ENCODE data around the gene ZNF91.
"Not testable (repeated sequence)": the region's sequence is repeated elsewhere in the genome, so short reads cannot be mapped to it uniquely, and the experiment has no call there.

ZNF91 gene

DNA sequence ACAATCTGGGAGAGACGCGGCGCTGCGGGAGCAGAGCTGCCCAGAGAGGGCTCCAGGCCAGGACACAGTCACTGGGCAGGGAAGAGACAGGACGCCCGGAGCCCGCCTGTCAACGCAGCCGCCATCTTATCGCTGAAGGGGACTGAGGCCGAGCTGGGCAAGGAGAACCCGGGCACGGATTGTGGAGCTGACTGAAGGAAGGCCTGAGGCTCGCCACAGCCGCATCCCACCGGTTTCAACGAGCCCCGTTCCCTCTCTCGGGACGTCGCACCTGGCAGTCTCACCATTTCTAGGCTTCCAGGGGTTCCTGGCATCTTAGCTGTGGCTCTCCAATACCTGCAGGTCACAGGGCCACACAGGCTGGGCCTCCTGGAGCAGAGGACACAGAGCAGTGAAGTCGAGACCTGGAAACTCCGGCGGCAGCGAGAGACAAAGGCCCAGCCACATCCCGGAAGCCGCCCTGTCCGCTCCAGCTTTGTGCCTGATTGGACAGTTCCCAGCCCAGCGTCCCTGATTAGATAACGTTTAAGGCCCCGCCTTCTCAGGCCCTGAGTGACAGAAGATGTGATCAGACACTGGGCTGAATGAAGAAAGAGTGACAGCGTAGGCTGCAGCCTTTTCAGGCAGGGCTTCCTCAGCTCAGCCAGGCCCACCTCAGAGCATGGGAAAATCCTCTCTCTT is at the start of gene ZNF91:
Gene ZNF91, minus strand, starts transcription at position 431 of the 681 bp plus-strand sequence. Its CDS starts 117 bp downstream, at position 314.
- peak; percentile 91 for DNase-seq

DNA sequence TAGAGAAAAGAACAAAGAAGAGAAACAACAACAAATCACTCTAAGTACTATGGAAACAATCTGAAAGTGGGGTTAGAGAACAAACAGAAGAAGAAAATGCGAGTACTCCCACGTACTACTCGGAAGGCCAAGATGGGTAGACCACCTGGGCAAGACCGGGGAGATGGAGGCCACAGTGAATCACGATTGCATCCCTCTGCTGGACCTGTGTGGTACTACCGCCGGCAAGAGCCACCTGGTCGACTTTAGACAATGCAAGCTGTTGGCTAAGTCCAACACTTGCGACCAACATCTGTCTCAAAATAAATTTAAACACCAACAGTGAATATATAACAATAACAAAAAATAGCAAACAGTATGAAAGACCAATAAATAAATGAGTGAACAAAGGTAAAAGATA is 45.5 kb upstream of the ZNF91 start:
- no peak for DNase-seq

DNA sequence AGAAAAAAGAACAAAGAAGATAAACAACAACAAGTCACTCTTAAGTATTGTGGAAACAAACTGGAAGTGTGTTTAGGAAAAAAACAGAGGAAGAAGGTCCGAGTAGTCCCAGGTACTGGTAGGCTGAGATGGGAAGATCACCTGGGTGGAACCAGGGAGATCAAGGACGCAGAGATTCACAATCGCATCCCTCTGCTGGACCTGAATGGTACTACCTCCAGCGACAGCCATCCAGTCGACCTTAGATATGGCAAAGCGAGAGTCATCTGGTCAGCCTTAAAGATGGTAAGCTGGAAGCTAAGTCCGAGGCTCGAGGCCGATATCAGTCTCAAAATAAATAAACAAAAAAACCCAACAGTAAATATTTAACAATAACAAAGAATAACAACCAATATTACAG is 44.9 kb upstream of the ZNF91 start:
- DNase-seq = no peak

DNA sequence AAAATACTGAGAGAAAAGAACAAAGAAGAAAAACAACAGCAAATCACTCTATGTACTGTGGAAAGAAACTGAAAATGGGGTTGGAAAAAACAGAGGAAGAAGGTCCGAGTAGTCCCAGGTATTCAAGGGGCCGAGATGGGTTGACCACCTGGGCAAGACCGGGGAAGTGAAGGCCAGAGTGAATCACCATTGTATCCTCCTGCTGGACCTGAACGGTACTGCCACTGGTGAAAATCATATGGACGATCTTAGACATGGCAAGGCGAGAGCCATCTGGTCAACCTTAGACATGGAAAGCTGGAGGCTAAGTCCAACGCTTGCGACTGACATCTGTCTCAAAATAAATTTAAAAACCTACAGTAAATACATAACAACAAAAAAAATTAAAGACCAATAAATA is 44.4 kb upstream of the ZNF91 start:
- DNase-seq = no peak

DNA sequence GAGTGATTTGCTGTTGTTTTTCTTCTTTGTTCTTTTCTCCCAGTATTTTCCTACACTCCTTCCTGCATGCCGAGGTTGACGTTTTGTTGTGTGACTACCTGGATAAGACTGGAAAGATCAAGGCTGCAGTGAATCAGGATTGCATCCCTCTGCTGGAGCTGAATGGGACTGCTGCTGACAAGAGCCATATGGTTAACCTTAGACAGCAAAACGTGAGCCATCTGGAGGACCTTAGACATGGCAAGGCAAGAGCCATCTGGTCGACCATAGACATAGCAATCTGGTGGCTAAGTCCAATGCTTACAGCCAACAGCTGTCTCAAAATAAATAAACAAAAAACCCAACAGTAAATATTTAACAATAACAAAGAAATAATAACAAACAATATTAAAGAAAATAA is 42.6 kb upstream of the ZNF91 start:
- no peak for DNase-seq

DNA sequence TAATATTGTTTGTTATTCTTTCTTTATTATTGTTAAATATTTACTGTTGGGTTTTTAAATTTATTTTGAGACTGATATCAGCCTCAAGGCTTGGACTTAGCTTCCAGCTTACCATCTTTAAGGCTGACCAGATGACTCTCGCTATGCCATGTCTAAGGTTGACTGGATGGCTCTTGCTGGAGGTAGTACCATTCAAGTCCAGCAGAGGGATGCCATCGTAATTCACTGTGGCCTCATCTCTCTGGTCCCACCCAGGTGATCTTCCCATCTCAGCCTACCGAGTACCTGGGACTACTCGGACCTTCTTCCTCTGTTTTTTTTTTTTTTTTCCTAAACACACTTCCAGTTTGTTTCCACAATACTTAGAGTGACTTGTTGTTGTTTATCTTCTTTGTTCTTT is 41.7 kb upstream of the ZNF91 start:
- DNase-seq = no peak

DNA sequence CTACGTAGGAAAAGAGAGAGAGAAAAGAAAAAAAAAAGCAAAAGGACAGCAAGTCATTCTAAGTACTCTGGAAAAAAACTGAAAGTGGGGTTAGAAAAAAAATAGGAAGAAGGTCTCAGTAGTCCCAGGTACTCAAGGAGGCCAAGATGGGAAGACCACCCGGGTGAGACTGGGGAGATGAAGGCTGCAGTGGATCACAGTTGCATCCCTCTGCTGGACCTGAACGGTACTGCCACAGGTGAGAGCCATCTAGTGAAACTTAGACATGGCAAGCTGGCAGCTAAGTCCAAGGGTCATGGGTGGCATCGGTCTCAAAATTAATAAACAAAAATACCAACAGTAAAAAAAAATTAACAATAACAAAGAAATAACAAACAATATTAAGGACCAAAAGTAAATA is 41.0 kb upstream of the ZNF91 start:
- no peak for DNase-seq

DNA sequence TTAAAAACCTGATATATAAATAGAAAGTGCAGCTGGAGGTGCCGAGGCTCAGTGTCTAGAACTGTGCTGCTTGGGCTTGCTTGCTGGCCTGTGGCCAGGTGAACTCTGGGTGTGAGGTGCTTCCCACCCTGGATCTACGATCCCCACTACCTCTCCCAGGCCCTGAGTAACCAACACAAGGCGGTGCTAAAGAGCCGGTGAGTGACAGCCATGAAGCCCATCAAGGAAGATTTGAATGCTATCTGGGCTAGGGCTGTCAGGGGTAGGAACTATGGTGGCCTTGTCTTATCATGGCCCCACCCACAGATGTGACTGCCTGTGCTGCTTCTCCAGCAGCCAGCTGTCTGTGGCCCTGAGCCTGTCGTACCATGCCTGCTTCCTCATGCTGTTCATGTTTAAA is 25.6 kb upstream of the ZNF91 start:
- DNase-seq = no peak

DNA sequence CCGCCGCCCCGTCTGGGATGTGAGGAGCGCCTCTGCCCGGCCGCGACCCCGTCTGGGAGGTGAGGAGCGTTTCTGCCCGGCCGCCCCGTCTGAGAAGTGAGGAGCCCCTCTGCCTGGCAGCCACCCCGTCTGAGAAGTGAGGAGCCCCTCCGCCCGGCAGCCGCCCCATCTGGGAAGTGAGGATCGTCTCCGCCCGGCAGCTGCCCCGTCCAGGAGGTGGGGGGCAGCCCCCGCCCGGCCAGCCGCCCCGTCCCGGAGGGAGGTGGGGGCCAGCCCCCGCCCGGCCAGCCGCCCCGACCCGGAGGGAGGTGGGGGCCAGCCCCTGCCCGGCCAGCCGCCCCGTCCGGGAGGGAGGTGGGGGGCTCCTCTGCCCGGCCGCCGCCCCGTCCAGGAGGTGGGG is 24.0 kb upstream of the ZNF91 start:
- not testable (repeated sequence) for DNase-seq

DNA sequence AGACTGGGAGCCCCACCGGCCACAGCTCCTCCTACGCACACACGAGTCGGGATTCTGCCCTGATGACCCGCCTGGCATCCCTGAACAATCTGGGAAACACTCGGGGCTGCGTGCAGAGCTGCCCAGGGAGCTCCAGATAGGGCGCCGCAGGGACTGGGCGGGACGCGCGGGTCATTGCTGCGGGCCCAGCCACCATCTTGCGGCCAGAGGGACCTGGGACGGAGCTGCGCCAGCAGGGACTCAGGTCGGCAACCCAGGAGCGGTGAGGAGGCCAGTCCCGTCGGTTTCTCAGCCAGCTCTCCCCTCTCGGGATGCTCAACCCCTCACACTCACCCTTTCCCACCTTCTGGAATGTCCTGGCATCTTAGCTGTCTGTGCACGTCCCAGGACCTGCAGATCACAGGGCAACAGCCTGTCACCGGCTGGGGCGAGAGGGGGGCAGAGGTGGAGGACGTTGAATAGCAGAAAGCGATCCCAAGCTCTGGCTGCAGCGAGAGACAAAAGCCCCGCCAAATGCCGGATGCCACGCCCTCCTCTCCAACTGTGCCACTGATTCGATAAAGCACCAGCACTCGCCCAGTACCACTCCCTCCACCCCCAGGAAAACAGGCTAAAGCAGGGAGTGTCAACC is 20.4 kb upstream of the ZNF91 start:
- no peak for DNase-seq

DNA sequence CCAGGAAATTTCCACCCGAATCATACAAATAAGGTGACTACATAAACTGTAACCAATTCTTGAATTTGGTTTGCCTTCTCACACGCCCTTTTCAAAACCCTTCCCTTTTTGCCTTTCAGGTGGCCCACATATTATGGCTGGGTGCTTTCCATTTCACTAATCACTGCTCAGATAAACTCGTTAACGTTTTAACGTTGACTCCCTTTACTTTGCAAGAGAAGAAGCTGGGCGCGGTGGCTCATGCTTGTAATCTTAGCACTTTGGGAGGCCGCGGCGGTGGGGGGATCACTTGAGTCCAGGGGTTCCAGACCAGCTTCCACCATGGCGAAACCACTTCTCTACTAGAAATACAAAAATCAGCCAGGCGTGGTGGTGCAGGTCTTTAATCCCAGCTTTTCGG is 19.8 kb upstream of the ZNF91 start:
- DNase-seq = no peak

DNA sequence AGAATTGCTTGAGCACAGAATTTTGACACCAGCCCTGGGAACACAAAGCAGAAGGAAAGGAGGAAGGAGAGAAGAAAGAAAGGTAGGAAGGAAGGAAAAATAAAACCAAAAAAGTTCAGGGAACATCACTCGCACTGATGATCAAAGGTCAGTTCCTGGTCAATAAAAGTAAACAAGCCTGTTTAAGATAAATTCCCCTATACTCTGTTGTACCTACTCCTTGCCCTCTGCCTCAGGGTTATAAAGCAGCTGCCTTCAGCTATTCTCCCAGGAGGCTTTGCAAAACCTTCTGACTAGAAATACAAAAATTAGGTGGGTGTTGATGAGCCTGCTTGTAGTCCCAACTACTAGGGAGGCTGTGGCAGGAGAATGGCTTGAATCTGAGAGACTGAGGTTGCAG is 14.9 kb upstream of the ZNF91 start:
- no peak for DNase-seq

DNA sequence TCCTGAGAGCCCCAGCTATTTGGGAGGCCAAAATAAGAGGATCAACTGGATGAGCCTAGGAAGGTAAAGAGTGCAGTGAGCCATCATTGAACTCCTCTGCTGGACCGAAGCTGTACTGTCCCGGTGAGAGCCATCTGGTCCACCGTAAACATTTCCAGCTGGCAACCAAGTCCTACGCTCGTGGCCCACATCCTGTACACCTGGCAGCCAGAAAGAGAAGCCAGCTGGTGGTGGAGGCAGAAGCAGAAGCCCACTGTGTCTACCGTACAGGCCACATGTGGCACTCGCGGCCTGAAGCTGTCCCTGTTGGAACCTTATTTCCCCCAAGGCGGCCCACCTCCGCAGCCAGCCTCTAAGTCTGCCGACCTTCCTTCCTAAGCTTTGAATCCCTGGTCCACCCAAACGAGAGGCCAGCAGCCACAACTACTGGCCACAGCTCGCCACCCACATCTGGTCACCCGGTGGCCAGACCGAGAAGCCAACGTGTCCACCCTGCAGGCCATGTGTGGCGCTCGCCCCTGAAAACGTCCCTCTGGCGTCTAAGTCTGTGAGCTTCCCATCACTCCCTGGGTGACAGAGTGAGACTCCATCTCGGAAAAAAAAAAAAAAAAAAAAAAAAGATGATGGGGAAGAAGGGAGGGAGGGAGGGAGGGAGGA is 14.2 kb upstream of the ZNF91 start:
- DNase-seq = no peak

DNA sequence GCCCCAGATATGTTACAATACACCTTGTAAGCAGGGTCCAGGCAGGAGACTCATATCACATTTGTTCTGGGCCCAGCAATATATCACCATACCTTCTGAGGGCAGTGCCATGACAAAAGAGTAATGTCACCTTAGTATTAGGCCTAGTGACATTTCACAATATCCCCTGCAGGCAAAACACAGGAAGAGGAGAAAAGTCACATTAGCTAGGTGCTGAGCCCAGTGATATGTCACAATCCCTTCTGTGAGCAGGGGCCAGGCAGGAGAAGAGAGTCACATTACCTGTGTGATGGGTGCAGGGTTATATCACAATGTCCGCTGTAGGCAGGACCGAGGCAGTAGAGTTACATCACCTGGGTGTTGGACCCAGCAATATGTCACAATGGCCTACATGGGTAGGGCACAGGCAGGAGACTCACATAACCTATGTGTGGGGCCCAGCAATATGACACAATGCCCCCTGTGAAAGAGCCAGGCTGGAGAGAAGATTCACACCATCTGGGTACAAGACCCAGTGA is 12.4 kb upstream of the ZNF91 start:
- no peak for DNase-seq

DNA sequence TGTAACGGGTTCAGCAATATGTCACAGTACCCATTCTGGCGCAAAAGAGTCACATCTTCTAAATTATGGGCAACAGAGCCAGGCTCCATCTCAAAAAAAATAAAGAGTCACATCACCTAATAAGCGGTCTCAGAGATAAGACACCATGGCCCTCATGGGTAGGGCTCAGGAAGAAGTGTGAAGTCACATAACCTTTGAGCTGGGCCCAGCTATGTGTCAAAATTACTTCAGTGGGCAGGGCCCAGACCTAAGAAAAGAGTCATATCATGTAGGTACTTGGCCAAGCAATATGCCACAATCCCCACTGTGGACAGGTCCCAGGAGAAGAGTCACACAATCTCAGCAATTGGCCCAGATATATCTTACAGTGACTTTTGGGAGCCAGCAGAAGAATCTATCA is 11.4 kb upstream of the ZNF91 start:
- no peak for DNase-seq

DNA sequence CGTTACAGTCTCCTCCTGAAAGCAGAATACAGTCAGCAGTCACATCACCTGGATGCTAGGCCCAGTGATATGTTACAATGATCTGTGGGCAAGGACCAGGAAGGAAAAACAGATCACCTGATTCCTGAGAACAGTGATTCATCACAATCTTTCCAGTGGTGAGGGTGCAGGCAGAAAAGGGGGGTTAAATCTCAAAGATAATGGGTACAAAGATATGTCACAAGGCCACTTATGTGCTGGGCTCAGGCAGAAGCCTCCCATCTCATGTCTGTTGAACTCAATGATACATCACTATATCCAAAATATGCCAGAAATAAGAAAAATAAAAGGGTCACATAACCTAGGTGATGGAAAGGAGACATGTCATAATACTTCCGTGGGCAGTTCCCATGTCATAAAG is 10.8 kb upstream of the ZNF91 start:
- DNase-seq = no peak

DNA sequence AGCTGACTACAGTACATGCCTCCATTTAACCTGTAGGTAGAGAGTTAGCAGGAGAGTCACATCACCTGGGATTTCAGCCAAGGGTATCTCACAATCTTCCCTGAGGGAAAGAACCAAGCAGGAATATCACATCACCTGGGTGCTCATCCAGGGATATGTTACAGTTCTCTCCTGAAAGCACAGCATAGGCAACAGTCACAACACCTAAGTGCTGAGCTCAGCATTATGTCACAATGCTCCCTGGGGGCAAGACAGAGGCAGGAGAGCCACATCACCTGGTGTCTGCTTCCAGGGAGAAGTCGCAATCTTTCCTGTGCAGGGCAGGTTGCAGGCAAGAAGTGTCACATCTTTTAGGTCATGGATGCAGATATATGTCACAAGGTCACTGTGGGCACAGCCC is 9.4 kb upstream of the ZNF91 start:
- DNase-seq = no peak

DNA sequence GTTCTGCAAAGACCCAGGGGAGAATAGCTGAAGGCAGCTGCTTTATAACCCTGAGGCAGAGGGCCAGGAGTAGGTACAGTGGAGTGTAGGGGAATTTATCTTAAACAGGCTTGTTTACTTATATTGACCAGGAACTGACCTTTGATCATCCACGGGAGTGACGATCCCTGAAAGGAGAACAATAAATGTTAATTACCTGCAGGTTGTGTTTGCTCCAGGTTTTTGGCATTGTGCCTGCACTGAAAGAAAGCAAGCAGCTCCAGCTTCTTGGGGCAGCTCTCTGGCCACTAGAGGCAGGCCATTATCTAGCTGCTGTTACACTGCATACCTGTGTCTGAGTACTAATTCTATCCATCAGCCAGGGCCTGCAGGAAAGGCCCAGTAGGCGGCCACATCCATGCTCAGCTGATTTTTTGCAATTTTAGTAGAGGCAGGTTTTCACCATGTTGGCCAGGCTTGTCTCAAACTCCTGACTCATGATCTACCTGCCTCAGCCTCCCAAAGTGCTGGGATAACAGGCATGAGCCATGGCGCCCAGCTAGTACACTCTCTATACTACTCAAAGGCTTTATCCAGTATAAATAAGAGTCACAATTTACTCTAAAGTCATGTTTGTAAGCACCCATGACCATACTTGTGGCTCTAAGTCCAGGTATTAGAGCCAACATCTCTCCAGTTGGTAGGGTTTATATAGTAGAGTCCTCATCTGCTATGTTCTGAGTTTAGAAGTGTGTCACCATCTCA is 8.5 kb upstream of the ZNF91 start:
- DNase-seq = no peak

DNA sequence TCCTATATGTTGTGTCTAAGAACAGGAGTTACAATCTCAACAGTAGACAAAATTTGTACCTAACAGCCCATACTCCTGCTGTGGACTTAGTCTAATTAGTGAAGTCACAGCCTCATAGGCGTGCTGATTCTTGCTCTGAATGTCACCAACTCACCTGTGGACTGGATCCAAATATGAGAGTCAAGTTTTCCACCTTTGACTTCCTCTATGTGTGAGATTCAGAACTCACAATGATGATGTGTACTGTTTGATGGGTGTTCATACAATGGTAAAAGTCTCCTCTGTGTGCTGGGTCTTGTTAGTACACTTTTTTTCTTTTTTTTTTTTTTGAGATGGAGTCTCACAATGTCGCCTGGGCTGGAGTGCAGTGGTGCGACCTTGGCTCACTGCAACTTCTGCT is 7.8 kb upstream of the ZNF91 start:
- DNase-seq = no peak

DNA sequence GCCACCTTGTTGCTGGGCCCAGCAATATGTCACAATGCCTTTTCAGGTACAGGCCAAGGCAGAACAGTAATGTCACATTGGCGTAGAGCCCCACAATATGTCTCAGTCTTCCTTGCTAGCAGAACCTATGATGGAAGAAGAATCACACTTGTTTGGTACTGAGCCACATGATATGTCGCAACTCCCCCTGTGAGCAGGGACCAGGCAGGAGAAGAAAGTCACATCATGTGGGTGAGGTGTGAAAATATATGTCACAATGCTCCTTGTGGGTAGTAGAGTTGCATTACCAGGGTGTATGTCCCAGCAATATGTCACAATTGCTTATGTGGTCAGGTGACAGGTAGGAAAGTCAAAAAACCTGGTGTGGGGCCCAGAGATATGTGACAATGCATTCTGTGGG is 7.1 kb upstream of the ZNF91 start:
- DNase-seq = no peak

DNA sequence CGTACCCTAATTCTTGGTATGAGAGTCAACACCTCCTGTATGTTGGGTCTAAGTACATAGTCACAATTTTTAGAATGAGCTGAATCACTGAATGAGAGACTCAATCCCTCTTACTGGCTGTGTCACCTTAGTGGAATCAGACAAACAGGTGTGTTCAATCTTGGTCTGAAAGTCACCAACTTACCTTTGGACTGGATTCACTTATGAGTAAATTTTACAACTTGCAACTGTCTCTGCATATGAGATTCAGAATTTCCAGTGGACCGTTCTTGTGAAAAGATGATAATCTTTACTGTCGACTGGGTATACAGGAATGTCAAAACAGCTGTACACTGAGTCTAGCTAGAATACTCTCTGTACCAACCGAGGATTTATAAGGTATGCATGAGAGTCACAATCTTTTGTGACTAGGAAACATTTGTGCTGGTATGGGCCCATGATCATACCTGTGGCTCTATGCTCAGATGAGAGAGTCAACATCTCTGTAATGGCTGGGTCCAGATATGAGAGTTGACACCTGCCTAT is 5.9 kb upstream of the ZNF91 start:
- DNase-seq = no peak

DNA sequence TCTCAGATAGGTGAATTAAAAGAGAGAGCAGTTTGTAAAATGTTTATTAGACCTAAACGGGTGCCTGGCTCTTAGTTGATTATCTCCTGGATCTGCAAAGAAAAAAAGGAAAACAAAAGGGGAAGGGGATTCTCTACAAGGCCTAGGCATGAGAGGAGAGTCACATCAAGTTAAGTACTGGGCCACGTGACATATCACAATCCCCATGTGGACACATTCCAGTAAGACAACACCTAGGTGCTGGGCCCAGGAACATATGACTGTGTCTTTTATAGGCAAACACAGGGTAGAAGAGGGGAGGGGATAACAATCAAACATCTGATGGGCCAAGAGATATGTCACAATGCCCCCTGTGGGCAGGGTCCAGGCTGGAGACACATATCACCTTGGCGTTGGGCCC is 4.2 kb upstream of the ZNF91 start:
- DNase-seq = no peak

DNA sequence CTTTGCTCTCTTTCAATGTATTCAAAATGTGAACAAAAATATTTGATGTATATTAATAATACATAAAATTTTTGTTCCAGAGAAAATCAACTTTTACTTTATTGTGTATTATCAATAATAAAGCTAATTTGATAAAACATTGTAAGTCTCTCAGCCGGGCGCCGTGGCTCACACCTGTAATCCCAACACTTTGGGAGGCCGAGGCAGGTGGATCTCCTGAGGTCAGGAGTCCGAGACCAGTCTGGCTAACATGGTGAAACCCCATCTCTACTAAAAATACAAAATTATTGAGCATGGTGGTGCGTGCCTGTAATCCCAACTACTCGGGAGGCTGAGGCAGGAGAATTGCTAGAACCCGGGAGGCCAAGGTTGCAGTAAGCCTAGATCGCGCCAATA is 449 bp upstream of the ZNF91 start:
- not testable (repeated sequence) for DNase-seq
